Measurements from ENCODE around the gene ABL1.
"Not testable (repeated sequence)": the region's sequence is repeated elsewhere in the genome, so short reads cannot be mapped to it uniquely, and the experiment has no call there.

ABL1 gene

DNA sequence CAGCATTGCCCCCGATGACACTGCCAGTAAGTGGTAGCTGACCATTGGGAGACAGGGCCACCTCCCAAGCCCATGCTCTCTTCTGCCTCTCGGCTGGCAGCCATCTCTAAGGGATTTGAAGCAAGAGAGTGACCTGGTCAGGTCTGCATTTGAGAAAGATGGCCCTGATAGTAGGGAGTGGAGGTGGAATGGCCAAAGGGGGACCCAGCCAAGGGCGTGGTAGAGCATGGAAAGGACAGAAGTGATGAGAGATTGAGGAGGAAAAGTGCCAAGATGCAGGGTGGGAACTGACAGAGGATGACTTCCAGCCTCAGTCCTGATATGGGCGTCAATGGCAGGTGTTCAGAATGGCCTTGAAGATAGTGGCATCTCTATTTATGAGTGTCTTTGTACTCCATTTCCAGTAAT, 9.0 kb downstream of the ABL1 start:
- Histone ChIP-seq H3K36me3 (ENCODE audit: control insufficient read depth, low read depth, low read length) (no peaks in the 10 kb centered on the region), H3K9ac (ENCODE audit: low read length) (no peak overlapping the region), H3K9me3 (ENCODE audit: control insufficient read depth, low read depth, low read length) (no peaks in the 10 kb centered on the region), H3K4me3 (ENCODE audit: low read length) (no peak overlapping the region), H3K27me3 (ENCODE audit: control insufficient read depth, insufficient read depth, low read length) (no peaks in the 10 kb centered on the region), H3K27ac (ENCODE audit: low read length) (no peak overlapping the region), H3K4me1 (ENCODE audit: control insufficient read depth, low read depth, low read length) (peaks cover 43% of the 10 kb centered on the region)

DNA sequence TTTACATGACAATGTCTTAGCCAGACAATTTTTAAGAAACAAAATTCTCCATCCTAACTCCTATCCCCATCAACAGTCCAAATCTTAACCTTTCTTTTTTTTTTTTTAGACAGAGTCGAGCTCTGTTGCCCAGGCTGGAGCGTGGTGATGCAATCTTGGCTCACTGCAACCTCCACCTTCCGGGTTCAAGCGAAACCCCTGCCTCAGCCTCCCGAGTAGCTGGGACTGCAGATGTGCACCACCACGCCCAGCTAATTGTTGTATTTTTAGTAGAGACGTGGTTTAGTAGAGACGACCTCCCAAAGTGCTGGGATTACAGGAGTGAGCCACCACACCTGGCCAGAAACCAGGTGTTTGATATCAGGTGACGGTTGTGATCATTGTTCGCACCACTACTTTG, 10.2 kb downstream of the ABL1 start:
- Histone ChIP-seq H3K36me3 (ENCODE audit: control insufficient read depth, low read depth, low read length) (no peaks in the 10 kb centered on the region), H3K9ac (ENCODE audit: low read length) (no peak overlapping the region), H3K9me3 (ENCODE audit: control insufficient read depth, low read depth, low read length) (no peaks in the 10 kb centered on the region), H3K27ac (ENCODE audit: low read length) (no peak overlapping the region), H3K4me1 (ENCODE audit: control insufficient read depth, low read depth, low read length) (peaks cover 32% of the 10 kb centered on the region), H3K4me3 (ENCODE audit: low read length) (no peak overlapping the region), H3K27me3 (ENCODE audit: control insufficient read depth, insufficient read depth, low read length) (no peaks in the 10 kb centered on the region)

- Histone ChIP-seq H3K36me3 (ENCODE audit: control insufficient read depth, low read depth, low read length) (no peaks in the 10 kb centered on the region), H3K9me3 (ENCODE audit: control insufficient read depth, low read depth, low read length) (no peaks in the 10 kb centered on the region), H3K9ac (ENCODE audit: low read length) (peak overlapping the region; percentile 24), H3K27ac (ENCODE audit: low read length) (no peak overlapping the region), H3K4me3 (ENCODE audit: low read length) (no peak overlapping the region), H3K4me1 (ENCODE audit: control insufficient read depth, low read depth, low read length) (peaks cover 32% of the 10 kb centered on the region), H3K27me3 (ENCODE audit: control insufficient read depth, insufficient read depth, low read length) (no peaks in the 10 kb centered on the region)
Measured at GRCh38 chr9:130845901-130846481, 10.9 kb downstream of the ABL1 start.

DNA sequence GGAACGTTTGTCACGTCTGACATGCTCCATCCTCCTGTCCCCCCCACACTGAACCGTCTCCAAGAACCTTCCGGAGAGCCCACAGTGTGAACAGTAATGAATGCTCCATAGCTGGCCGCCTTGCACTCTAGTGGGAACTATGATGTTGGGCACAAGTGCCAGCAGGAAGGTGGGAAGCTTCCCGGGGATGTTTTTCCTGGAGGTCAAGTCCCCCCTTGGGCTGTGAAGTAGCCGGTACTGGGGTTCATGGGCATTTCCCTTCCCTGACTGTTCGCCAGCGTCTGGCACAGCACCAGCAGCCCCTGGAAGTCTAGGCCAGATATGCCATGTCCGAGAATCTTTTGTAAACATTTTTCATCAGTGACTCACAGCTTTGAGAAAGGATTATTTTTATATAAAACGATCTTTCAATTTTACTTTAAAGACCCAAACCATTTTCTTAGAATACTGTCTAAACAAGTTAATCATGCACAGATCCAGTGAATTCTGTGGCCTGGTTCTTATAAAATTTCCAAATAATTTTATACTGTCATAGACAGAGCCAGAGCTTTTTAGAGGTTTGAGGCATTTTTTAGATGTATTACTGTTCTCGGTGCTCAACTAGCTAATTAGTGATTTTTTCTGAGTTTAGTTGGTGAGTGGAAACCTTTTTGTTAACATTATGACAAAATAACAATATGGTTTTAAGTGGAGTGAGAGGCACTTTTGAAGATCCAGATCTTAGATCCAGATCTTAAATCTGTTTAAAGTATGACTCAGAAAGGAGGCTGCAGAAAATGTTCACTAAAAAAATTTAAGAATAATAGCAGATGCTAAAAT, 11.6 kb downstream of the ABL1 start:
- Histone ChIP-seq H3K27me3 (ENCODE audit: control insufficient read depth, insufficient read depth, low read length) (no peaks in the 10 kb centered on the region), H3K9ac (ENCODE audit: low read length) (peak overlapping the region; percentile 24)

GRCh38 chr9:130847306-130848217, 12.5 kb downstream of the ABL1 start:
- Histone ChIP-seq H3K4me3 (ENCODE audit: low read length) (no peak overlapping the region), H3K4me1 (ENCODE audit: control insufficient read depth, low read depth, low read length) (peaks cover 27% of the 10 kb centered on the region), H3K9me3 (ENCODE audit: control insufficient read depth, low read depth, low read length) (no peaks in the 10 kb centered on the region), H3K9ac (ENCODE audit: low read length) (peak overlapping the region; percentile 24), H3K27me3 (ENCODE audit: control insufficient read depth, insufficient read depth, low read length) (no peaks in the 10 kb centered on the region), H3K27ac (ENCODE audit: low read length) (peak overlapping the region; percentile 51), H3K36me3 (ENCODE audit: control insufficient read depth, low read depth, low read length) (no peaks in the 10 kb centered on the region)

More for the DNA sequence above, 11.6 kb downstream of the ABL1 start:
- no peak overlapping the region for H3K4me3 ChIP-seq (ENCODE audit: low read length)
- no peaks in the 10 kb centered on the region for H3K9me3 ChIP-seq (ENCODE audit: control insufficient read depth, low read depth, low read length)
- peaks cover 32% of the 10 kb centered on the region for H3K4me1 ChIP-seq (ENCODE audit: control insufficient read depth, low read depth, low read length)
- H3K36me3 ChIP-seq (ENCODE audit: control insufficient read depth, low read depth, low read length), result no peaks in the 10 kb centered on the region
- H3K27ac ChIP-seq (ENCODE audit: low read length), result peak overlapping the region; percentile 7

GRCh38 chr9:130848514-130848913, 13.5 kb downstream of the ABL1 start:
- H3K36me3 ChIP-seq (ENCODE audit: control insufficient read depth, low read depth, low read length); H3K27me3 ChIP-seq (ENCODE audit: control insufficient read depth, insufficient read depth, low read length); H3K9ac ChIP-seq (ENCODE audit: low read length); H3K9me3 ChIP-seq (ENCODE audit: control insufficient read depth, low read depth, low read length); H3K27ac ChIP-seq (ENCODE audit: low read length); H3K4me3 ChIP-seq (ENCODE audit: low read length): not testable (repeated sequence)
- peaks cover 23% of the 10 kb centered on the region for H3K4me1 ChIP-seq (ENCODE audit: control insufficient read depth, low read depth, low read length)

DNA sequence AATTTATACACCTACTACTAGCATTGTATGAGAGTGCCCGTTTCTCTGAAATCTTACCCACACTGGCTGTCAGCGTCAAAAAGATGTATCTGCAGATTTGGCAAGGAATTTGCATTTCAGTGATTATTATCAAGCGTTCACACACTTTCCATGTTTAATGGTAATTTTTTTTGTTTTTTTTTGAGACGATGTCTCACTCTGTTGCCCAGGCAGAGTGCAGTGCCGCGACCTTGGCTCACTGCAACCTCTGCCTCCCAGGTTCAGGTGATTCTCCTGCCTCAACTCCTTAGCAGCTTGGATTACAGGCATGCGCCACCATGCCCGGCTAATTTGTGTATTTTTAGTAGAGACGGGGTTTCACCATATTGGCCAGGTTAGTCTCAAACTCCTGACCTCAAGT, 14.3 kb downstream of the ABL1 start:
- Histone ChIP-seq H3K4me1 (ENCODE audit: control insufficient read depth, low read depth, low read length) (peaks cover 23% of the 10 kb centered on the region), H3K36me3 (ENCODE audit: control insufficient read depth, low read depth, low read length) (peaks cover 6% of the 10 kb centered on the region)

DNA sequence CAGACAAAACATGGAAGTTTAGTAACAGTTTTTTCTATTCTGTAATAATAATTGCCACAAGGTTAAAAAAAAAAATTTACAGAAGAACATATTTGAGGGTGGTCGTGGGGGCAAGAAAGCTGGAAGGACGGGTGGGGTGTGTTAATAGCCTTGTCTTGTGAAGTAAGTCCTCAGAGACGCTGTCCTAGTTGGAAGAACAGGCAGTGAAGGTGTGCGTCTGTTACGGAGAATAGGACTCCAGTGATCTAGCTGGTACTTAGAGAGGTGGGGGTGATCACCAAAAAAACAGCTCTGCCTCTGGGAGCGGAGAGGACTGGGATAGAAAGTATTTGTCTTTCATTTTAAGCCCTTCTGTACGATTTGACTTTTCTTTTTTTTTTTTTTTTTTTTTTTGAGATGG, 17.7 kb downstream of the ABL1 start:
- H3K36me3 ChIP-seq (ENCODE audit: control insufficient read depth, low read depth, low read length), result peaks cover 34% of the 10 kb centered on the region

More for the DNA sequence above, 14.3 kb downstream of the ABL1 start:
- no peak overlapping the region for H3K4me3 ChIP-seq (ENCODE audit: low read length)
- no peaks in the 10 kb centered on the region for H3K27me3 ChIP-seq (ENCODE audit: control insufficient read depth, insufficient read depth, low read length)
- no peak overlapping the region for H3K27ac ChIP-seq (ENCODE audit: low read length)
- H3K9me3 ChIP-seq (ENCODE audit: control insufficient read depth, low read depth, low read length), result no peaks in the 10 kb centered on the region
- no peak overlapping the region for H3K9ac ChIP-seq (ENCODE audit: low read length)

GRCh38 chr9:130854092-130854491, 19.0 kb downstream of the ABL1 start:
- Histone ChIP-seq H3K9ac (ENCODE audit: low read length) (no peak overlapping the region), H3K4me3 (ENCODE audit: low read length) (no peak overlapping the region), H3K4me1 (ENCODE audit: control insufficient read depth, low read depth, low read length) (no peaks in the 10 kb centered on the region), H3K9me3 (ENCODE audit: control insufficient read depth, low read depth, low read length) (no peaks in the 10 kb centered on the region), H3K36me3 (ENCODE audit: control insufficient read depth, low read depth, low read length) (peaks cover 40% of the 10 kb centered on the region), H3K27ac (ENCODE audit: low read length) (no peak overlapping the region), H3K27me3 (ENCODE audit: control insufficient read depth, insufficient read depth, low read length) (no peaks in the 10 kb centered on the region)

More for the DNA sequence above, 17.7 kb downstream of the ABL1 start:
- no peak overlapping the region for H3K9ac ChIP-seq (ENCODE audit: low read length)
- H3K27ac ChIP-seq (ENCODE audit: low read length), result no peak overlapping the region
- no peak overlapping the region for H3K4me3 ChIP-seq (ENCODE audit: low read length)
- no peaks in the 10 kb centered on the region for H3K27me3 ChIP-seq (ENCODE audit: control insufficient read depth, insufficient read depth, low read length)
- H3K9me3 ChIP-seq (ENCODE audit: control insufficient read depth, low read depth, low read length), result no peaks in the 10 kb centered on the region
- peaks cover 2% of the 10 kb centered on the region for H3K4me1 ChIP-seq (ENCODE audit: control insufficient read depth, low read depth, low read length)

- Histone ChIP-seq H3K4me1 (ENCODE audit: control insufficient read depth, low read depth, low read length) (no peaks in the 10 kb centered on the region), H3K9me3 (ENCODE audit: control insufficient read depth, low read depth, low read length) (no peaks in the 10 kb centered on the region), H3K9ac (ENCODE audit: low read length) (no peak overlapping the region), H3K4me3 (ENCODE audit: low read length) (no peak overlapping the region), H3K27ac (ENCODE audit: low read length) (no peak overlapping the region), H3K36me3 (ENCODE audit: control insufficient read depth, low read depth, low read length) (peaks cover 42% of the 10 kb centered on the region), H3K27me3 (ENCODE audit: control insufficient read depth, insufficient read depth, low read length) (no peaks in the 10 kb centered on the region)
Measured at GRCh38 chr9:130854835-130855234, 19.8 kb downstream of the ABL1 start.

- Histone ChIP-seq H3K9ac (ENCODE audit: low read length) (no peak overlapping the region), H3K36me3 (ENCODE audit: control insufficient read depth, low read depth, low read length) (peaks cover 46% of the 10 kb centered on the region), H3K4me1 (ENCODE audit: control insufficient read depth, low read depth, low read length) (no peaks in the 10 kb centered on the region), H3K4me3 (ENCODE audit: low read length) (no peak overlapping the region), H3K9me3 (ENCODE audit: control insufficient read depth, low read depth, low read length) (no peaks in the 10 kb centered on the region), H3K27me3 (ENCODE audit: control insufficient read depth, insufficient read depth, low read length) (no peaks in the 10 kb centered on the region), H3K27ac (ENCODE audit: low read length) (no peak overlapping the region)
Measured at GRCh38 chr9:130856474-130856873, 21.4 kb downstream of the ABL1 start.

Measured in iPS-18a (cell line).